Breast epithelium (tissue), 4 donors: Measurements from ENCODE around the gene BMI1. TPM values are rescaled to one million over a fixed set of nuclear protein-coding genes. Genes with fewer than 3 reads are reported as not detected.

Experiments
- DNase-seq, 2 donors: peaks; one replicate each; pipeline ENCODE4 v3.0.0-alpha.2; 2019; ENCODE audit warnings: low spot score in 2 of 2
- H3K27ac ChIP-seq, 2 donors: fragments of 200-600 bp; sonication (generic) in 1 of 2; one replicate each; pipeline ENCODE4 v1.5.1; 2016 to 2019; ENCODE audit warnings: mild to moderate bottlenecking in 1 of 2
- H3K27me3 ChIP-seq, 2 donors: fragments of 200-600 bp; sonication (generic) in 1 of 2; one replicate each; pipeline versions ENCODE4 v1.5.1 to v1.6.0; 2017 to 2019; ENCODE audit warnings: control low read depth in 1 of 2, mild to moderate bottlenecking in 1 of 2
- H3K36me3 ChIP-seq: fragments of 200-600 bp; one replicate; pipeline ENCODE4 v1.5.1; 2019
- H3K4me1 ChIP-seq, 2 donors: fragments of 200-600 bp; sonication (generic); one replicate each; pipeline ENCODE4 v1.5.1; 2016 to 2019; ENCODE audit warnings: control low read depth in 1 of 2
- H3K4me3 ChIP-seq, 3 donors: fragments of 200-600 bp; sonication (generic); 1 replicate in 2 of 3; 2 replicates in 1 of 3; pipeline ENCODE4 v1.5.1; 2016 to 2019; ENCODE audit warnings: mild to moderate bottlenecking in 3 of 3, moderate library complexity in 2 of 3
- H3K9me3 ChIP-seq, 2 donors: fragments of 200-600 bp; sonication (generic) in 1 of 2; one replicate each; pipeline ENCODE4 v1.5.1; 2016 to 2019; ENCODE audit warnings: control low read depth in 1 of 2
- POLR2A ChIP-seq: fragments of 450-650 bp; IDR thresholded peaks from one replicate; pipeline ENCODE4 v1.6.1; 2016; ENCODE audit warnings: antibody characterized with exemption, mild to moderate bottlenecking, moderate library complexity
- POLR2AphosphoS5 ChIP-seq, 3 donors: sonication (generic); formaldehyde crosslinking; IDR thresholded peaks; one replicate each; pipeline ENCODE4 v1.6.1; 2017; ENCODE audit warnings: antibody characterized with exemption in 3 of 3
- intact Hi-C: fragments of 100-400 bp; cut with DNase I; formaldehyde crosslinking; loops from one replicate; pipeline ENCODE4 v1.15.1; 2023; ENCODE audit warnings: low total_unique reads
- total RNA-seq, 3 donors: library from RNA; depleted of rRNA; stranded (reverse); fragments of >200 nt; gene quantifications; one replicate each; pipeline ENCODE4 v1.1.0, GENCODE V29; 2016
- TF ChIP-seq, protein P1 (sequence below), 3 donors: fragments of 450-650 bp; IDR thresholded peaks; one replicate each; pipeline ENCODE4 v1.5.1; 2016 to 2017; ENCODE audit warnings: antibody characterized with exemption in 3 of 3, mild to moderate bottlenecking in 3 of 3, moderate library complexity in 3 of 3

Gene BMI1
- total RNA-seq, 3 donors from 2014 or later = 48.5 to 92.3 (median 68.5) TPM

DNA sequence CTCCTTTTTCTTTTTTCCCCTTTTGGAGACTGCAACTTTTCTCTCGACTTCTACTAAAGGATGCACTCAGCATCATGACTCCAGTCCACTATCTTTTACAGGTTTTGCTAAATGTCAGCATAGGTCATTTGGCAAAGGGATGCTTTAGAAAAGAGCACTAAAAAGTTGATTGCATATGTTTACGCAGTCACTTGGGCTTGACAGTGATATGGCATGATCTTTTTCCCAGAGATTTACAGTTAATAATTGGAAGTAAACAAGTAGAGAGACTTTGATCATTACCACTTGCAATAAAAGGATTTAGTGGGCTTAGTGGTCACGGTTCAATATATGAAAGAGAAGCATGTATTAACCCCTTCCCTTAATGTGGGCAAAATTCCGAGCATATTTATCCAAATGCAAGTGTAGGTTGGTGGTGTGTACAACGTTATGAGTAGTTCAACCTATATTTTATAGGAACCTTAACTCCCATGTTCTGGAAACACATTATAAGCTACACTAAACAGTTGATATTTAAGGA, 1.8 kb downstream of the BMI1 start:
- Histone ChIP-seq H3K4me1 (peaks cover 0 to 25% of the 10 kb centered on the region in 2 donors), H3K36me3 (no peaks in the 10 kb centered on the region), H3K27ac (no peak overlapping the region), H3K4me3 (peak overlapping the region; percentile 60 to 88 (median 81)), H3K9me3 (no peaks in the 10 kb centered on the region), H3K27me3 (peaks cover 0 to 3% of the 10 kb centered on the region in 2 donors)
- DNase-seq = no peak
- intact Hi-C loops = no loop called here
- TF ChIP-seq, protein P1, sequence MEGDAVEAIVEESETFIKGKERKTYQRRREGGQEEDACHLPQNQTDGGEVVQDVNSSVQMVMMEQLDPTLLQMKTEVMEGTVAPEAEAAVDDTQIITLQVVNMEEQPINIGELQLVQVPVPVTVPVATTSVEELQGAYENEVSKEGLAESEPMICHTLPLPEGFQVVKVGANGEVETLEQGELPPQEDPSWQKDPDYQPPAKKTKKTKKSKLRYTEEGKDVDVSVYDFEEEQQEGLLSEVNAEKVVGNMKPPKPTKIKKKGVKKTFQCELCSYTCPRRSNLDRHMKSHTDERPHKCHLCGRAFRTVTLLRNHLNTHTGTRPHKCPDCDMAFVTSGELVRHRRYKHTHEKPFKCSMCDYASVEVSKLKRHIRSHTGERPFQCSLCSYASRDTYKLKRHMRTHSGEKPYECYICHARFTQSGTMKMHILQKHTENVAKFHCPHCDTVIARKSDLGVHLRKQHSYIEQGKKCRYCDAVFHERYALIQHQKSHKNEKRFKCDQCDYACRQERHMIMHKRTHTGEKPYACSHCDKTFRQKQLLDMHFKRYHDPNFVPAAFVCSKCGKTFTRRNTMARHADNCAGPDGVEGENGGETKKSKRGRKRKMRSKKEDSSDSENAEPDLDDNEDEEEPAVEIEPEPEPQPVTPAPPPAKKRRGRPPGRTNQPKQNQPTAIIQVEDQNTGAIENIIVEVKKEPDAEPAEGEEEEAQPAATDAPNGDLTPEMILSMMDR (IDR thresholded peaks at IDR 0.05) = no peak
- TF ChIP-seq POLR2AphosphoS5 (IDR thresholded peaks at IDR 0.05) (no peak), POLR2A (no peak)

DNA sequence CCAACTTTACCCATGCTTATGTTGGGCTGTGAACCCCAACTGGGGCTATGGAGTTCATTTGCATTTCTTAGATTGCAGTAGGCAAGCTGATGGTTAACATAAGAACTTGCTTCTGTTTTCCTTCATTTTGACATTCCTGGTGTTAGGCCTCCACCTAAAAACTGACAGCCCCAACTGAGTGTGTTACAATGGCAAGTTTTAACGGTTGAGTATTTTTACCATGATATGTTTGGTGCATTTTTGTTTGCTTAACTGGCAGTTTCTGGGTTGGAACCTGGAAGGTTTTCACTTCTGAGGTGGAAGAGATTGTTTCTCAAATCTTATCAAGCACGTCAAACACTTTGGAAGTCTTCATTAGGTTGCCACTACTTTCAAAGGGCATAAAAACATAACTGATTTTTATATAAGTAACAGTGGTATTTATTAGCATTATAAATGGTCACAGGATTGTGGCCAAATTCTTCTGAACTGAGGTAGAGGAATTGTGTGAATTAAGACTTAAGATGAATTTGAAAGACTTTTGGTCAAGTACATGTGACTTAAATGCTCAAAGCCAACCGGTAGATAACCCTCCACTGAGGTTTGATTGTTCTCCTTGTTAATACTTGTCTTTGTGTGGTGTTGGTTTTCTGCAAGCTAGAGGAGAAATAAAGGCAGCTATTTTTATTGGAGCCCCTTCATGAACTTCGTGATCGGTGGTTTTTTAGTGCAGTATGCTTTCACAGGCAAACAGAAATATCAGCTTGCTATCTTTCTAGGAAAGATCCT, 2.8 kb downstream of the BMI1 start:
- intact Hi-C loops = no loop called here
- H3K9me3 ChIP-seq = no peaks in the 10 kb centered on the region
- no peak for DNase-seq
- peaks cover 5% of the 10 kb centered on the region for H3K36me3 ChIP-seq
- peak overlapping the region in 1 of 3 donors; percentile 10 for H3K4me3 ChIP-seq
- no peak overlapping the region for H3K27ac ChIP-seq
- TF ChIP-seq POLR2A (no peak), POLR2AphosphoS5 (IDR thresholded peaks at IDR 0.05) (no peak)
- TF ChIP-seq, protein P1 (IDR thresholded peaks at IDR 0.05) = no peak
- peaks cover 0 to 3% of the 10 kb centered on the region in 2 donors for H3K27me3 ChIP-seq
- peaks cover 0 to 25% of the 10 kb centered on the region in 2 donors for H3K4me1 ChIP-seq

DNA sequence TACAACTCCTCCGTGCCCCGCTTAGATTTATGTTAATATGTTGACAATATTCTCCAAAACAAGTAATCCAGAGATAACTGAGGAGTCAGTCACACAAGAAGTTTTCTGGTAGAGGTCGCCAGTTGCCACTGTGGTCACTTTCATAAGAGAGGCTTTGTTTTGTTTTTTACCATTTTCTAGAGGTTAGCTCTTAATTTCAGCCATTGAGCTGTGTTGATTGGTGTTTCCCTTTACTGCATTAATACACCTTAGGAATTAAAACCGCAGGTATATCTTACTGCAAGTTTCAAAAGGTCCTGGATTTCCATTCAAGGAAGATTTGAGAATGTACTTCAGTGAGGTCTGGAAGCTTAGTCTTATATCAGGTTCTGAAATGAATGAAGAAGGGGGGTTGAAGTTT, 3.5 kb downstream of the BMI1 start:
- Histone ChIP-seq H3K9me3 (no peaks in the 10 kb centered on the region), H3K27me3 (peaks cover 0 to 3% of the 10 kb centered on the region in 2 donors), H3K27ac (peak overlapping the region in 1 of 2 donors; percentile 72), H3K4me1 (peaks cover 0 to 25% of the 10 kb centered on the region in 2 donors), H3K36me3 (peaks cover 5% of the 10 kb centered on the region), H3K4me3 (peak overlapping the region; percentile 57 to 76 (median 68))
- no peak for DNase-seq
- TF ChIP-seq, protein P1 (IDR thresholded peaks at IDR 0.05) = no peak
- no peak for TF ChIP-seq POLR2A
- TF ChIP-seq POLR2AphosphoS5 (IDR thresholded peaks at IDR 0.05) = no peak
- intact Hi-C loops = no loop called here

DNA sequence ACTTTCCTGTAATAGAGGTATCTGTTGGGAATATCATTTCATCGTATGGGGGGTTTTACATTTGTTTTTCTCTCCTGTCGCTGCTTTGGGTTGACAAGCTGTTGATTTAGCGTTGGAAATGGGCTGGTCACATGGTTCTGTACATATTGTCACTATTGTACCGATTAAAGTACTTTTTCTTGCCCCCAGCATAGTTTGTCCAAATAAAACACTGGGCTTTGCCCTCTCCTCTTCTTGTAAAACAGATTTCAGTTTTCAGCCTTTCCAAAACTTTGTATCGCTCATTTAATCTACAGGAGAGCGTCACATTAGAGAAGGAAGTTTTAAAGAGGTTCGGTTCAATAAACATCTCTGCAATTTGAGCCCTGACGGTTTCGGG, 4.0 kb downstream of the BMI1 start:
- Histone ChIP-seq H3K4me3 (peak overlapping the region; percentile 57 to 76 (median 68)), H3K4me1 (peaks cover 0 to 25% of the 10 kb centered on the region in 2 donors), H3K27me3 (peaks cover 0 to 3% of the 10 kb centered on the region in 2 donors), H3K36me3 (peaks cover 5% of the 10 kb centered on the region), H3K9me3 (no peaks in the 10 kb centered on the region), H3K27ac (peak overlapping the region; percentile 72 to 83)
- TF ChIP-seq POLR2AphosphoS5 (IDR thresholded peaks at IDR 0.05) = no peak
- no peak for TF ChIP-seq POLR2A
- TF ChIP-seq, protein P1 (IDR thresholded peaks at IDR 0.05) = no peak
- intact Hi-C loops = no loop called here
- no peak for DNase-seq
